Fibroblast of the aortic adventitia (primary cell): ENCODE results near the gene PSPC1. TPM values are rescaled to one million over a fixed set of nuclear protein-coding genes. Genes with fewer than 3 reads are reported as not detected.

Experiments
- DNase-seq: peaks from one replicate; pipeline ENCODE4 v3.0.0-alpha.2; 2010; ENCODE audit warnings: low read depth
- H3K4me3 ChIP-seq: 2 replicates; pipeline ENCODE4 v1.5.1; 2011; ENCODE audit warnings: low read depth, mild to moderate bottlenecking, control low read depth, low read length, moderate library complexity
- total RNA-seq: library from RNA; depleted of rRNA; stranded (reverse); fragments of >200 nt; gene quantifications from 2 replicates; pipeline ENCODE4 v1.2.3, GENCODE V29; 2012; ENCODE audit warnings: low replicate concordance
- TF ChIP-seq, protein P1 (sequence below): IDR thresholded peaks from 2 replicates; pipeline ENCODE4 v1.5.1; 2011; ENCODE audit warnings: mild to moderate bottlenecking, low read length, control low read depth, inconsistent platforms; ENCODE audit not compliant: insufficient read depth

PSPC1 gene
- total RNA-seq, 1 donor: 41.0 TPM

GRCh38 chr13:19810151-19810550, 27.4 kb upstream of the PSPC1 start:
- H3K4me3 ChIP-seq: no peak overlapping the region
- TF ChIP-seq, protein P1, sequence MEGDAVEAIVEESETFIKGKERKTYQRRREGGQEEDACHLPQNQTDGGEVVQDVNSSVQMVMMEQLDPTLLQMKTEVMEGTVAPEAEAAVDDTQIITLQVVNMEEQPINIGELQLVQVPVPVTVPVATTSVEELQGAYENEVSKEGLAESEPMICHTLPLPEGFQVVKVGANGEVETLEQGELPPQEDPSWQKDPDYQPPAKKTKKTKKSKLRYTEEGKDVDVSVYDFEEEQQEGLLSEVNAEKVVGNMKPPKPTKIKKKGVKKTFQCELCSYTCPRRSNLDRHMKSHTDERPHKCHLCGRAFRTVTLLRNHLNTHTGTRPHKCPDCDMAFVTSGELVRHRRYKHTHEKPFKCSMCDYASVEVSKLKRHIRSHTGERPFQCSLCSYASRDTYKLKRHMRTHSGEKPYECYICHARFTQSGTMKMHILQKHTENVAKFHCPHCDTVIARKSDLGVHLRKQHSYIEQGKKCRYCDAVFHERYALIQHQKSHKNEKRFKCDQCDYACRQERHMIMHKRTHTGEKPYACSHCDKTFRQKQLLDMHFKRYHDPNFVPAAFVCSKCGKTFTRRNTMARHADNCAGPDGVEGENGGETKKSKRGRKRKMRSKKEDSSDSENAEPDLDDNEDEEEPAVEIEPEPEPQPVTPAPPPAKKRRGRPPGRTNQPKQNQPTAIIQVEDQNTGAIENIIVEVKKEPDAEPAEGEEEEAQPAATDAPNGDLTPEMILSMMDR: no peak
- no peak for DNase-seq

GRCh38 chr13:19805765-19806164, 23.0 kb upstream of the PSPC1 start:
- DNase-seq: no peak
- no peak overlapping the region for H3K4me3 ChIP-seq
- TF ChIP-seq, protein P1: no peak

GRCh38 chr13:19795956-19796355, 13.2 kb upstream of the PSPC1 start:
- no peak overlapping the region for H3K4me3 ChIP-seq
- no peak for DNase-seq
- TF ChIP-seq, protein P1: no peak

GRCh38 chr13:19794631-19795030, 11.9 kb upstream of the PSPC1 start:
- no peak for DNase-seq
- H3K4me3 ChIP-seq: no peak overlapping the region
- TF ChIP-seq, protein P1: no peak

- TF ChIP-seq, protein P1: no peak
- no peak for DNase-seq
- H3K4me3 ChIP-seq: no peak overlapping the region
These were observed 9.3 kb upstream of the PSPC1 start for GRCh38 chr13:19791953-19792537.

GRCh38 chr13:19782049-19782726, 557 bp downstream of the PSPC1 start:
- H3K4me3 ChIP-seq: peak overlapping the region; percentile 91
- peak; percentile 51 for DNase-seq
- TF ChIP-seq, protein P1: no peak
